Gastroesophageal sphincter (tissue), 3 donors: ENCODE data around the gene ACTL6B.

Source experiments
- EP300 ChIP-seq: sonication (generic); formaldehyde crosslinking; IDR thresholded peaks from one replicate; pipeline ENCODE4 v1.6.1; 2017; ENCODE audit warnings: antibody characterized with exemption, mild to moderate bottlenecking
- POLR2A ChIP-seq, 2 donors: fragments of 450-650 bp; IDR thresholded peaks; one replicate each; pipeline ENCODE4 v1.6.1; 2017; ENCODE audit warnings: antibody characterized with exemption in 2 of 2, mild to moderate bottlenecking in 2 of 2, moderate library complexity in 1 of 2
- POLR2AphosphoS5 ChIP-seq: sonication (generic); formaldehyde crosslinking; IDR thresholded peaks from one replicate; pipeline ENCODE4 v1.6.1; 2017; ENCODE audit warnings: antibody characterized with exemption
- TF ChIP-seq, protein P1 (sequence below), 4 experiments: fragments of 200-600 bp in 2 of 4; fragments of 450-650 bp in 2 of 4; sonication (generic) in 1 of 4; IDR thresholded peaks; one replicate each; pipeline ENCODE4 v1.5.1; 2017 to 2019; ENCODE audit warnings: antibody characterized with exemption in 4 of 4, mild to moderate bottlenecking in 2 of 4, moderate library complexity in 2 of 4

DNA sequence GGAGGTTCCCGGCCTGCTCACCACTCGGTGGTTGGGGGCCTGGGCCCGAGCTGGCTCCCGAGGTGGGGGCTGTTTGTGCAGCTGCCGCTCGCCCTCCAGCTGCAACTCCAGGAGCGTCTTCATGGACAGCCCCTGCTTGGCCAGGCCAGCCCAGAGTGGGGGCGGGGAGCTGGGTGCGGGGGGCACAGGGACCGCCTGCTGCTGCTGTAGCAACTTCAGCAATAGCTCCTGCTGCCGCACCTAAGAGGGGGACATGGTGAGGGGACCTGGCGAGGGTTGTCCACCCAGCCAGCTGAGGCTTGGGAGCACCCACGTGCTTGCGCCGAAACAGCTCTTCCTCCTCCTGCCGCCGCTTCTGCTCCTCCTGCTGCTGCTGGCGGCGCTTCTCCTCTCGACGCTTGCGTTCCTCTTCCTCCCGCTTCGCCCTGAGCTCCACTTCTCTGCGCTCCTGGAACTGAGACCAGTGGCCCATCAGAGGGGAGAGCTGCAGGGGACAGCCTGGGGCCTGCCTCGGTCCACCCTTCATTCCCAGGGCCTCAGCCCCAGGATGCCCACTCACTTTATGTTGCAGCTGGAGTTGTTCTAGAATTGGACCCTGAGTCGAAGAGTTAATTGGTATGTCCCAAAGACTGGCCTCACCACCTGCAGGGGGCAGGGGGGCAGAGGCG lies 26.9 kb upstream of the ACTL6B start:
- TF ChIP-seq, protein P1, sequence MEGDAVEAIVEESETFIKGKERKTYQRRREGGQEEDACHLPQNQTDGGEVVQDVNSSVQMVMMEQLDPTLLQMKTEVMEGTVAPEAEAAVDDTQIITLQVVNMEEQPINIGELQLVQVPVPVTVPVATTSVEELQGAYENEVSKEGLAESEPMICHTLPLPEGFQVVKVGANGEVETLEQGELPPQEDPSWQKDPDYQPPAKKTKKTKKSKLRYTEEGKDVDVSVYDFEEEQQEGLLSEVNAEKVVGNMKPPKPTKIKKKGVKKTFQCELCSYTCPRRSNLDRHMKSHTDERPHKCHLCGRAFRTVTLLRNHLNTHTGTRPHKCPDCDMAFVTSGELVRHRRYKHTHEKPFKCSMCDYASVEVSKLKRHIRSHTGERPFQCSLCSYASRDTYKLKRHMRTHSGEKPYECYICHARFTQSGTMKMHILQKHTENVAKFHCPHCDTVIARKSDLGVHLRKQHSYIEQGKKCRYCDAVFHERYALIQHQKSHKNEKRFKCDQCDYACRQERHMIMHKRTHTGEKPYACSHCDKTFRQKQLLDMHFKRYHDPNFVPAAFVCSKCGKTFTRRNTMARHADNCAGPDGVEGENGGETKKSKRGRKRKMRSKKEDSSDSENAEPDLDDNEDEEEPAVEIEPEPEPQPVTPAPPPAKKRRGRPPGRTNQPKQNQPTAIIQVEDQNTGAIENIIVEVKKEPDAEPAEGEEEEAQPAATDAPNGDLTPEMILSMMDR (IDR thresholded peaks at IDR 0.05), result no peak
- TF ChIP-seq POLR2A (IDR thresholded peaks at IDR 0.05) (no peak), EP300 (no peak), POLR2AphosphoS5 (no peak)
